Measurements from ENCODE around the gene PLCG2.
"Not testable (repeated sequence)": the region's sequence is repeated elsewhere in the genome, so short reads cannot be mapped to it uniquely, and the experiment has no call there.

The PLCG2 gene

DNA sequence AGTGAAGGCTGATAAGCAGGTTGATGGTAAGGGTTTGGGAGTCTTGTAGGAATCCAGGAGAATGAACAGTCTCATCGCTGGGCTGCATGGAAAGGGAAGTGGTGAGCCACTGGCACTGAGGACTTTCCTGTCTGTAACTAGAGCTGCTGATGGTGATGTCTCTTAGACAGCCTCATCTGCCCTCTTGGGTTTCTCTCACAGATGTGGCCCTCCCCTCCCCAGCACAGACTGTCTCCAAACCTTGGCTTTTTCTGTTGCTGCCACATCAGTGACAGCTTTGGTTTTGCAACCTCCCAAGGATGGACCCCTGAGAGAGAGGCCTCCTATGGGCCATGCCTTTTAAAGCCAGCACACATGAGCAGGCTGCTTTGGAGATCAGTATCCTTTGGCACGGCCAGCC, 16.9 kb downstream of the PLCG2 start:
- H3K9me3 ChIP-seq (ENCODE audit: low read length), result no peaks in the 10 kb centered on the region
- H3K36me3 ChIP-seq (ENCODE audit: insufficient read depth, low read length), result no peaks in the 10 kb centered on the region
- H3K4me3 ChIP-seq (ENCODE audit: low read depth in 1 of 2, low read length in 2 of 2), result no peak overlapping the region
- H3K4me1 ChIP-seq (ENCODE audit: insufficient read depth, low read length), result no peaks in the 10 kb centered on the region
- H3K27me3 ChIP-seq (ENCODE audit: control insufficient read depth in 1 of 2, insufficient read depth in 2 of 2, low read length in 2 of 2), result no peaks in the 10 kb centered on the region
- no peak overlapping the region for H3K27ac ChIP-seq (ENCODE audit: low read depth, low read length)
- H3K9ac ChIP-seq (ENCODE audit: low read length), result no peak overlapping the region

DNA sequence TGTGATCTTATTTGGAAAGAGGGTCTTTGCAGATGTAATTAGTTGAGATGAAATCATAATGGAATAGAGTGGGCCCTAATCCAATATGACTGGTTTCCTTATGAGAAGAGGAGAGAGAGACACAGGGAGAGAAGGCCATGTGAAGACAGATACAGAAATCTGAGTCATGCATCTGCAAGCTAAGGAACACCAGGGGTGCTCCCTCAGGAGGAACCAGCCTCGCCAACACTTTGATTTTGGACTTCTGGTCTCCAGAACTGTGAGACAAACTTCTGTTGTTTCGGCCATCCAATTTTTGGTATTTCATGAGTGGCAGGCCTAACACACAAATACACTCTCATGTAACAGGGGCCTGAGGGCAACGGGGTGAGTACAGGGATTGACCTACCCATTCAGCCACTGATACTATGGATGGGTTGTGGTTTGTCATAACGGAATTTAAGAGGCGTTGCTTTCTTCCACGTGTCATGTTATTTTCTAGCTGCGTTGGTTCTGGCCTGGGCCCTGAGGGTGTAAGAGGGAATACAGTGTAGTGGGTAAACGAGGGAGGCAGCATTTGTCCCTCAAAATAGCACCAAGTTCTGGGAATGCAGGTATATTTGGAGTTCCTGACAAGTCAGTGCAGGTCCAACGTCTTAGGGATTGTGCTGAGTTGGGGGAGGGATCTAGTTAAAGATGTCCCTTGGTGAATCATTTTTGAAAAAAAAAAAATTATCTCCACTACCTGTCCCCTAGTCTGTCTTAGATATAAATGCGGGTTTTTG, 17.7 kb downstream of the PLCG2 start:
- Histone ChIP-seq H3K36me3 (ENCODE audit: insufficient read depth, low read length) (no peaks in the 10 kb centered on the region), H3K27me3 (ENCODE audit: control insufficient read depth in 1 of 2, insufficient read depth in 2 of 2, low read length in 2 of 2) (no peaks in the 10 kb centered on the region), H3K27ac (ENCODE audit: low read depth, low read length) (no peak overlapping the region), H3K4me1 (ENCODE audit: insufficient read depth, low read length) (no peaks in the 10 kb centered on the region), H3K9ac (ENCODE audit: low read length) (no peak overlapping the region), H3K9me3 (ENCODE audit: low read length) (no peaks in the 10 kb centered on the region), H3K4me3 (ENCODE audit: low read depth in 1 of 2, low read length in 2 of 2) (no peak overlapping the region)

- Histone ChIP-seq H3K27me3 (ENCODE audit: control insufficient read depth in 1 of 2, insufficient read depth in 2 of 2, low read length in 2 of 2) (no peaks in the 10 kb centered on the region), H3K9me3 (ENCODE audit: low read length) (no peaks in the 10 kb centered on the region), H3K27ac (ENCODE audit: low read depth, low read length) (no peak overlapping the region), H3K36me3 (ENCODE audit: insufficient read depth, low read length) (no peaks in the 10 kb centered on the region), H3K4me3 (ENCODE audit: low read depth in 1 of 2, low read length in 2 of 2) (no peak overlapping the region), H3K9ac (ENCODE audit: low read length) (no peak overlapping the region), H3K4me1 (ENCODE audit: insufficient read depth, low read length) (no peaks in the 10 kb centered on the region)
Observed at GRCh38 chr16:81797443-81797842, 18.4 kb downstream of the PLCG2 start.

DNA sequence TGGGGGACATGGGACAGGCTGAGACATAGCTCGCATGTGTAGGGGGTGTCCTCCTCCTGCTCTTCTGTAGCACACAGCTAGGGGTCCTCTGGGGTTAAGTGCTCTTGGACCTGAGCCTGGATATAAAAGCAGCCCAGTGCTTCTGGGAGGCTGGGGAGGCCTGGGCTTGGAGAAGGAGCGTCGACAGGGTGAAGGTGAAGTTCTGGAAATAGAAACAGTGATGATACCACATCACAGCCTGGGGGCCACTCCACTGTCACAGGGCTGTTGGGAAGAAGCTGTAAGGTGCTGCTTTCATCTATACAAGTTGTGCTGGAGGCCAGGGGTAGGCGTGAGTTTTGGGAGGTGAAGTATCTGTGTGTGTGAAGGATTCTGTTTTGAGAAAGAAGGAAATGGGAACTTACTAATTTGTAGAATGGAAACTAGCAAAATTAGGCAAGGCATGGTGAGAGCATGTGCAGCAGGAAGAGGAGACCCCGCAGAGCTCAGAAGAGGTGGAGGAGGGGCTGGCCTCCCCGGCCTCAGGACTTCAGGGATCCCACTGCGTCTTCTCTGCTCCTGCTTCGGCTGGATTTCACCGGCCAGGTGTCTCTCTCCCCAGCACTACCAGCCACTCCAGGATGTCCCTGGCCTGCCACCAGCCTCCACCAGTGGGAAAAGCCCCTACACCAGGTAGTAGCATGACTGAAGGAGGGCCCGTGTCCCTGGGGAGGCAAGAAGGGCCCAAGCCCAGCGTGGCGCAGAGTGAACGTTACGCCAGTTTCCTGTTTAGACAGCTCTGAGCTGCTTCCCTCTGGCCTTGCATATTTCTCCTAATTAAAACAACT, 19.4 kb downstream of the PLCG2 start:
- Histone ChIP-seq H3K9ac (ENCODE audit: low read length) (no peak overlapping the region), H3K9me3 (ENCODE audit: low read length) (no peaks in the 10 kb centered on the region), H3K4me1 (ENCODE audit: insufficient read depth, low read length) (no peaks in the 10 kb centered on the region), H3K27ac (ENCODE audit: low read depth, low read length) (no peak overlapping the region), H3K27me3 (ENCODE audit: control insufficient read depth in 1 of 2, insufficient read depth in 2 of 2, low read length in 2 of 2) (no peaks in the 10 kb centered on the region), H3K36me3 (ENCODE audit: insufficient read depth, low read length) (no peaks in the 10 kb centered on the region), H3K4me3 (ENCODE audit: low read depth in 1 of 2, low read length in 2 of 2) (no peak overlapping the region)

- H3K9me3 ChIP-seq (ENCODE audit: low read length), result no peaks in the 10 kb centered on the region
- no peaks in the 10 kb centered on the region for H3K36me3 ChIP-seq (ENCODE audit: insufficient read depth, low read length)
- H3K4me3 ChIP-seq (ENCODE audit: low read depth in 1 of 2, low read length in 2 of 2), result no peak overlapping the region
- no peaks in the 10 kb centered on the region for H3K4me1 ChIP-seq (ENCODE audit: insufficient read depth, low read length)
- no peaks in the 10 kb centered on the region for H3K27me3 ChIP-seq (ENCODE audit: control insufficient read depth in 1 of 2, insufficient read depth in 2 of 2, low read length in 2 of 2)
- H3K9ac ChIP-seq (ENCODE audit: low read length), result no peak overlapping the region
- no peak overlapping the region for H3K27ac ChIP-seq (ENCODE audit: low read depth, low read length)
Observed at GRCh38 chr16:81799138-81799504, 20.0 kb downstream of the PLCG2 start.

- not testable (repeated sequence) for H3K27me3 ChIP-seq (ENCODE audit: control insufficient read depth in 1 of 2, insufficient read depth in 2 of 2, low read length in 2 of 2); H3K27ac ChIP-seq (ENCODE audit: low read depth, low read length); H3K9me3 ChIP-seq (ENCODE audit: low read length); H3K4me1 ChIP-seq (ENCODE audit: insufficient read depth, low read length); H3K36me3 ChIP-seq (ENCODE audit: insufficient read depth, low read length); H3K9ac ChIP-seq (ENCODE audit: low read length); H3K4me3 ChIP-seq (ENCODE audit: low read depth in 1 of 2, low read length in 2 of 2)
Observed at GRCh38 chr16:81801724-81802123, 22.6 kb downstream of the PLCG2 start.

DNA sequence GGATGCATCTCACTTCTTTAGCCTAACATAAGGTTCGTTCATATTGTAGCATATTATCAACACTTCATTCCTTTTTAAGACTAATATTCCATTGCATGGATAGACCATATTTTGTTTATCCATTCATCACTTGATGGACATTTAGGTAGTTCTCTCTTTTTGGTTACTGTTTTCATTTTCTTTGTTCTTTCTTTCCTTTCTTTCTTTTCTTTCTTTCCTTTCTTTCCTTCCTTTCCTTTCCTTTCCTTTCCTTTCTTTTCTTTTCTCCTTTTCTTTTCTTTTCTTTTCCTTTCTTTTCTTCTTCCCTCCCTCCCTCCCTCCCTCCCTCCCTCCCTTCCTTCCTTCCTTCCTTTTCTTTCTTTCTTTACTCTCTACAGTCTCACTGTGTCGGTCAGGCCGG, 24.2 kb downstream of the PLCG2 start:
- H3K9me3 ChIP-seq (ENCODE audit: low read length), result no peaks in the 10 kb centered on the region
- no peaks in the 10 kb centered on the region for H3K27me3 ChIP-seq (ENCODE audit: control insufficient read depth in 1 of 2, insufficient read depth in 2 of 2, low read length in 2 of 2)
- no peaks in the 10 kb centered on the region for H3K4me1 ChIP-seq (ENCODE audit: insufficient read depth, low read length)
- no peak overlapping the region for H3K27ac ChIP-seq (ENCODE audit: low read depth, low read length)
- no peak overlapping the region for H3K9ac ChIP-seq (ENCODE audit: low read length)
- no peaks in the 10 kb centered on the region for H3K36me3 ChIP-seq (ENCODE audit: insufficient read depth, low read length)
- H3K4me3 ChIP-seq (ENCODE audit: low read depth in 1 of 2, low read length in 2 of 2), result no peak overlapping the region

DNA sequence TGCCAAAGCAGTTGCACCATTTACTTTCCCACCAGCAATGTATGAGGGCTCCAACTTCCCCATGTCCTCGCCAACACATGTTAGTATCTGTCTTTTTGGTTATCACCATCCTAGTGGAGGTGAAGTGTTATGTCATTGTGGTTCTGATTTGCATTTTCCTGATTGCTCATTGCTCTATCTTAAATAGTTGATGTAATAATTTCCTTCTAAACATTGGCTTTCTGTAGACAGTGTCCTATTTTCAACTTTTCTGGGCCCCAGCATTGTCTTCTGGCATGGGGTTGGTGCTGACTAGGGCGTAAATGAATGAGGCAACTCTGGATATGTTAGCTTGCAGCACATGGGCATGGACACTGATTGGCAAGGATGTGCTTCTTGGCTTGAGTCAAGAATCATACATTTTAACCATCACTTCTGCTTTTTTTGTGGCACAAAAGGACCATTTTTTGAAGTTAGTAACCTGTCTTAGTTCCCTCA, 25.1 kb downstream of the PLCG2 start:
- Histone ChIP-seq H3K36me3 (ENCODE audit: insufficient read depth, low read length) (no peaks in the 10 kb centered on the region), H3K4me3 (ENCODE audit: low read depth in 1 of 2, low read length in 2 of 2) (no peak overlapping the region), H3K4me1 (ENCODE audit: insufficient read depth, low read length) (no peaks in the 10 kb centered on the region), H3K27ac (ENCODE audit: low read depth, low read length) (no peak overlapping the region), H3K27me3 (ENCODE audit: control insufficient read depth in 1 of 2, insufficient read depth in 2 of 2, low read length in 2 of 2) (no peaks in the 10 kb centered on the region), H3K9me3 (ENCODE audit: low read length) (no peaks in the 10 kb centered on the region), H3K9ac (ENCODE audit: low read length) (no peak overlapping the region)

DNA sequence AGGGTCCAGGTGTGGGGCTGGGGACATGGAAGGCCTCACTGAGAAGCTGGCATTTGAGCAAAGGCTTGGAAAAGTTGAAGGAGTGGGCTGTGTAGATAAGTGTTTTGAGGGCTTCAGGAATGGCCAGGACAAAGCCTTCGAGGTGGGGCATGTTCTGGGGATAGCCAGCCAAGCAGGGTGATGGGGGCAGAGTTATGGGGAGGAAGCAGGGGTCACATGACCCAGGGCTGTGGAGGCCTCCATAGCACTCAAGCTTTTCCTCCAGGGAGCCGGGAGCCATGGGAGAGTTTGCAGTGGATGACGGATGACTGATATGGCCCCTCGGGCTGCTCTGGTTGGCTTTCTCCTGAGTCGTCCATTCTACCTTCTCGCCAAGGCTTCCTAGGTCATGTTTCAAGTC, 27.6 kb downstream of the PLCG2 start:
- H3K9me3 ChIP-seq (ENCODE audit: low read length), result no peaks in the 10 kb centered on the region
- H3K36me3 ChIP-seq (ENCODE audit: insufficient read depth, low read length), result no peaks in the 10 kb centered on the region
- H3K9ac ChIP-seq (ENCODE audit: low read length), result no peak overlapping the region
- H3K27me3 ChIP-seq (ENCODE audit: control insufficient read depth in 1 of 2, insufficient read depth in 2 of 2, low read length in 2 of 2), result no peaks in the 10 kb centered on the region
- no peak overlapping the region for H3K4me3 ChIP-seq (ENCODE audit: low read depth in 1 of 2, low read length in 2 of 2)
- H3K4me1 ChIP-seq (ENCODE audit: insufficient read depth, low read length), result no peaks in the 10 kb centered on the region
- H3K27ac ChIP-seq (ENCODE audit: low read depth, low read length), result no peak overlapping the region

DNA sequence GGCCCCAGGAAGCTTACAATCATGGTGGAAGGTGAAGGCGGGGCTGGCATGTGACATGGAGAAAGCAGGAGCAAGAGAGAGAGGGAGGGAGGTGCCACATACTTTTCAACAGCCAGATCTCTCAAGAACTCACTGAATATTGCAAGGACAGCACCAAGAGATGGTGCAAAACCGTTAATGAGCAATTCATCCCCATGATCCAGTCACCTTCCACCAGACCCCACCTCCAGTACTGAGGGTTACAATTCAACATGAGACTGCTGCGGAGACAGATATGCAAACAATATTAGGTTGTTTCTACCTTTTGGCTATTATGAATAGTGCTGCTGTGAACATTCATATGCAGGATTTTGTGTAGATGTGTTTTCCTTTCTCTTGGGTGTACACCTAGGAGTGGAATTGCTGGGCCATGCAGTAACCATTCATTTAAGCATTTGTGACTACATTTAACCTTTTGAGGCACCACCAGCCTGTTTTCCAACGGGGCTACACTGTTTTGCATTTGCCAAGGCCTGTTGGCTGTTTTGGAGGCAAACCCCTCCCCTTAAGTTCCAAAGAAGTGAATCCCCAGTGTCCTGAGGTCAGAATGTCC, 28.8 kb downstream of the PLCG2 start:
- no peak overlapping the region for H3K4me3 ChIP-seq (ENCODE audit: low read depth in 1 of 2, low read length in 2 of 2)
- H3K36me3 ChIP-seq (ENCODE audit: insufficient read depth, low read length), result no peaks in the 10 kb centered on the region
- H3K27me3 ChIP-seq (ENCODE audit: control insufficient read depth in 1 of 2, insufficient read depth in 2 of 2, low read length in 2 of 2), result no peaks in the 10 kb centered on the region
- H3K27ac ChIP-seq (ENCODE audit: low read depth, low read length), result no peak overlapping the region
- no peaks in the 10 kb centered on the region for H3K9me3 ChIP-seq (ENCODE audit: low read length)
- H3K4me1 ChIP-seq (ENCODE audit: insufficient read depth, low read length), result no peaks in the 10 kb centered on the region
- H3K9ac ChIP-seq (ENCODE audit: low read length), result no peak overlapping the region

DNA sequence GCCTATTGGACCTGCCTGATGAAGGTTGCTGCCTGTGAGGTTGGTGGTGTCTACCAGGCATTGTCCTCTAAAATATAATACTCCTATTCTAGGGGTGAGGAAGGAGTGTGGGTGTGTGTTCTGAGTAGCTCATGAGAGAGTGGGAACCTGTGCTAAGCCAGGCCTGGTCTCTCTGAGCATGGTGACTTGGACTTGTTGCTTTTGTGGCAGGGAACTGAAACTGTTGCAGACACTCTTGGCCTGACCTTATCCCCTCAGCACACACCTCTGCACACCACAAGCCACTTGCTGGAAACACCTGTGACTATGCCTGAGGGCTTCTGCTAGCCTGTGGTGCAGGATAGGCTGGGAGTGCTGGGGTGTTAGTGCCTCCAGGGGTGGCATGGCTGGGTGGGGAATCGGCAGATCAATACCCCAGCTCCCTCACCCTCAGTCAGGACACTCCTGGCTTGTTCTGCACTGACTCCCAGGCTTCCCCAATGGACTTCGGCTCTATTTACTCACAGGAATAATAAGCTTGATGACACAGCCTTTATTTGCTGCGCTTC, 29.9 kb downstream of the PLCG2 start:
- H3K27me3 ChIP-seq (ENCODE audit: control insufficient read depth in 1 of 2, insufficient read depth in 2 of 2, low read length in 2 of 2), result no peaks in the 10 kb centered on the region
- H3K36me3 ChIP-seq (ENCODE audit: insufficient read depth, low read length), result no peaks in the 10 kb centered on the region
- H3K4me3 ChIP-seq (ENCODE audit: low read depth in 1 of 2, low read length in 2 of 2), result no peak overlapping the region
- no peak overlapping the region for H3K9ac ChIP-seq (ENCODE audit: low read length)
- no peaks in the 10 kb centered on the region for H3K9me3 ChIP-seq (ENCODE audit: low read length)
- H3K27ac ChIP-seq (ENCODE audit: low read depth, low read length), result no peak overlapping the region
- H3K4me1 ChIP-seq (ENCODE audit: insufficient read depth, low read length), result no peaks in the 10 kb centered on the region

Data from muscle layer of colon (tissue), 2 donors.